Measurements from ENCODE around the gene HK3. TPM values are rescaled to one million over a fixed set of nuclear protein-coding genes. Genes with fewer than 3 reads are reported as not detected.

HK3 gene
- polyA plus RNA-seq, 1 donor (not counting 4 experiments of a cell fraction or from before 2014, with no cell fraction given) = not detected

GRCh38 chr5:176850371-176851245, 48.5 kb downstream of the HK3 start:
- no peak for TF ChIP-seq CTCF (optimal IDR thresholded peaks at IDR 0.05 in 1 of 3, IDR thresholded peaks at IDR 0.05 in 1 of 3, conservative IDR thresholded peaks at IDR 0.05 in 1 of 3; ENCODE audit: extremely low read depth in 1 of 3, insufficient read depth in 2 of 3, low read length in 3 of 3)
- no peak for TF ChIP-seq EZH2 (IDR thresholded peaks at IDR 0.05; ENCODE audit: low read length)
- H3K9me3 ChIP-seq (ENCODE audit: control insufficient read depth, low read depth, low read length) = no peaks in the 10 kb centered on the region
- H3K36me3 ChIP-seq (ENCODE audit: control insufficient read depth in 2 of 2, extremely low read depth in 1 of 2, insufficient read depth in 2 of 2, low read length in 2 of 2) = no peaks in the 10 kb centered on the region
- DNase-seq (ENCODE audit: low read depth, low spot score) (no peak), FAIRE-seq (no peak)
- peaks cover 29% of the 10 kb centered on the region for H3K27me3 ChIP-seq (ENCODE audit: control insufficient read depth, extremely low read depth, insufficient read depth, low read length)
- dilution Hi-C loops (cut with MboI; ENCODE audit: extremely low pct_ligation_motif_present, low sequenced_read_pairs) = no loop called here
- no peak overlapping the region for H3K4me2 ChIP-seq (ENCODE audit: control insufficient read depth, extremely low read depth, insufficient read depth, low read depth, low read length)
- H2AFZ ChIP-seq (ENCODE audit: control insufficient read depth, low read length) = no peak overlapping the region
- no peaks in the 10 kb centered on the region for H4K20me1 ChIP-seq (ENCODE audit: control insufficient read depth, extremely low read depth, insufficient read depth, low read length)
- H3K9ac ChIP-seq (ENCODE audit: control insufficient read depth, extremely low read depth, insufficient read depth, low read length) = no peak overlapping the region
- no peaks in the 10 kb centered on the region for H3K4me1 ChIP-seq (ENCODE audit: control insufficient read depth, extremely low read depth, insufficient read depth, low read length)
- H3K79me2 ChIP-seq (ENCODE audit: control insufficient read depth, insufficient read depth, low read length) = no peaks in the 10 kb centered on the region
- H3K4me3 ChIP-seq (ENCODE audit: control insufficient read depth in 2 of 3, extremely low read depth in 1 of 3, insufficient read depth in 2 of 3, low read depth in 1 of 3, low read length in 3 of 3) = no peak overlapping the region
- no peak overlapping the region for H3K27ac ChIP-seq (ENCODE audit: control insufficient read depth, insufficient read depth, low read length)
- no peaks in the 10 kb centered on the region for H3K9me1 ChIP-seq (ENCODE audit: control insufficient read depth, extremely low read depth, insufficient read depth, low read length)

GRCh38 chr5:176849611-176850227, 49.4 kb downstream of the HK3 start:
- Histone ChIP-seq H3K36me3 (ENCODE audit: control insufficient read depth in 2 of 2, extremely low read depth in 1 of 2, insufficient read depth in 2 of 2, low read length in 2 of 2) (no peaks in the 10 kb centered on the region), H3K27ac (ENCODE audit: control insufficient read depth, insufficient read depth, low read length) (no peak overlapping the region), H3K9ac (ENCODE audit: control insufficient read depth, extremely low read depth, insufficient read depth, low read length) (no peak overlapping the region), H3K27me3 (ENCODE audit: control insufficient read depth, extremely low read depth, insufficient read depth, low read length) (peaks cover 29% of the 10 kb centered on the region), H3K4me3 (ENCODE audit: control insufficient read depth in 2 of 3, extremely low read depth in 1 of 3, insufficient read depth in 2 of 3, low read depth in 1 of 3, low read length in 3 of 3) (no peak overlapping the region), H3K79me2 (ENCODE audit: control insufficient read depth, insufficient read depth, low read length) (no peaks in the 10 kb centered on the region), H3K9me3 (ENCODE audit: control insufficient read depth, low read depth, low read length) (no peaks in the 10 kb centered on the region), H2AFZ (ENCODE audit: control insufficient read depth, low read length) (no peak overlapping the region), H3K9me1 (ENCODE audit: control insufficient read depth, extremely low read depth, insufficient read depth, low read length) (no peaks in the 10 kb centered on the region), H3K4me2 (ENCODE audit: control insufficient read depth, extremely low read depth, insufficient read depth, low read depth, low read length) (no peak overlapping the region), H3K4me1 (ENCODE audit: control insufficient read depth, extremely low read depth, insufficient read depth, low read length) (peaks cover 7% of the 10 kb centered on the region), H4K20me1 (ENCODE audit: control insufficient read depth, extremely low read depth, insufficient read depth, low read length) (no peaks in the 10 kb centered on the region)
- DNase-seq (ENCODE audit: low read depth, low spot score) = no peak
- FAIRE-seq = no peak
- TF ChIP-seq EZH2 (IDR thresholded peaks at IDR 0.05; ENCODE audit: low read length) = no peak
- TF ChIP-seq CTCF (optimal IDR thresholded peaks at IDR 0.05 in 1 of 3, IDR thresholded peaks at IDR 0.05 in 1 of 3, conservative IDR thresholded peaks at IDR 0.05 in 1 of 3; ENCODE audit: extremely low read depth in 1 of 3, insufficient read depth in 2 of 3, low read length in 3 of 3) = no peak
- dilution Hi-C loops (cut with MboI; ENCODE audit: extremely low pct_ligation_motif_present, low sequenced_read_pairs) = no loop called here

Measured in keratinocyte (primary cell).